H54 (cell line): ENCODE measurements around the gene ADCY5.

Experiments used
- DNase-seq: peaks from one replicate; pipeline ENCODE4 v3.0.0; 2011; ENCODE audit warnings: low spot score, mixed read lengths; ENCODE audit not compliant: insufficient read length
- FAIRE-seq: peaks from 3 replicates; lab custom pipeline; 2011; peaks lifted over from hg19 to GRCh38; lab: Jason Lieb, UNC
- POLR2A ChIP-seq: IDR thresholded peaks from 2 replicates; pipeline ENCODE4 v1.6.1; 2011; ENCODE audit warnings: low read depth, mild to moderate bottlenecking, low read length

ADCY5 gene

DNA sequence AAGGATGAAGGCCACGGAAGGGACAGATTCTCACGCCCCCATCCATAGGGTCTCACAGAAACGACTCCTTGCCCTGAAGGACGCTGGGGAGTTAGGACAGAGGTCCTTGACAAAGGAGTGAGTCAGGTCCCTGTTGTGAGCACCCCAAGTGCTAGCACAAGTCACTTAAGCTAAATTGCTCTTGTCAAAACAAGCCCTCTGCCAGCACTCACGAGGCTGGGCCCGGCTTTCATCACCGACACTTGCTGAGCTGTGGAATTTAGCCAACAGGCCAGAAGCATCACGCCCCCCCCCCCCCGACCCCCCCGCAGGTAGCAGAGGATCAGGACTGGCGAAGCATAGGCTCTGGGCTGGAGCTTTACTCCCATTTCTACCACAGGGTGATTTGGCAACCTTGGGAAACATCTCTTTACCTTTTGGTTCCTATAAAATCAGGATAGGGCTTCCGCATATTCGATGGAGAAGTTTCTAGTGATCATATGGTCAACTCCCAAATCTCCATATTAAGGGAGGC is 75.4 kb downstream of the ADCY5 start:
- no peak for TF ChIP-seq POLR2A
- DNase-seq (no peak), FAIRE-seq (no peak)

DNA sequence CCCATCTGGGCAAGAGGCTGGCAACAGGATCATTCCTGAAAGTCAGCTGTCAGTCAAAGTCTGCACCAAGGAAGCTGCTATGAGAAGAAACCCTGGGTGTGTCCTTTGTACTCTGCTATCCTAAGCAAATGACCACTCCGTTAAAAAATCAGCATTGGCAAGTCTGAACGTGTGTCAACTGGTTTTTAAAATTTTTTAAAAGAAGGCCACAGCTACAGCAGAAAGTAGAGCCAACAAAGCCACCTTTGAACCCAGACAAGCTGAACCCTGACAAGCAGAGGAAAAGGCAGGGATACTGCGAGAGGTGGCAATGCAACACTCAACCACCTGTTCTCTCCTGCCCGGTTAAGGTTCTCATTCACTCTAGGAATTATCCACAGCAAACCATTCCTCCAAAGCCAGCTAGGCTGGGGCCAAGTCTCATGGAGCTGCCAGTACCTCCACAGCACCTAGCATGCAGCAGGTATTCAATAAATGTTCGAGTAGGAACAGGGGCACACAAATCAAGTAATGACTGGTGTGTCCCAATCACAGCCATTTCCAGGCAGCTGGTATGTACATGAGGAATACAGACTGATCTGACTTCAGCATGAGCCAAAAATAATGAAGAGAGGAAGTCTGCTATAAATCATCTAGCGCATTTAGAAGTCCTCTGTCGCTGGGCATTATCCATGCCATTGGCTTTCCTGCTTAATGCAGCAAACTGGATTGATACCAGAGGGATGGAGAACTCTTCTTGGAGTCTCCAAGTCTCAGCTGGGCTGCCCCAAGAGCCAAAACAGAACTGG is 76.0 kb downstream of the ADCY5 start:
- FAIRE-seq (no peak), DNase-seq (no peak)
- TF ChIP-seq POLR2A: no peak

DNA sequence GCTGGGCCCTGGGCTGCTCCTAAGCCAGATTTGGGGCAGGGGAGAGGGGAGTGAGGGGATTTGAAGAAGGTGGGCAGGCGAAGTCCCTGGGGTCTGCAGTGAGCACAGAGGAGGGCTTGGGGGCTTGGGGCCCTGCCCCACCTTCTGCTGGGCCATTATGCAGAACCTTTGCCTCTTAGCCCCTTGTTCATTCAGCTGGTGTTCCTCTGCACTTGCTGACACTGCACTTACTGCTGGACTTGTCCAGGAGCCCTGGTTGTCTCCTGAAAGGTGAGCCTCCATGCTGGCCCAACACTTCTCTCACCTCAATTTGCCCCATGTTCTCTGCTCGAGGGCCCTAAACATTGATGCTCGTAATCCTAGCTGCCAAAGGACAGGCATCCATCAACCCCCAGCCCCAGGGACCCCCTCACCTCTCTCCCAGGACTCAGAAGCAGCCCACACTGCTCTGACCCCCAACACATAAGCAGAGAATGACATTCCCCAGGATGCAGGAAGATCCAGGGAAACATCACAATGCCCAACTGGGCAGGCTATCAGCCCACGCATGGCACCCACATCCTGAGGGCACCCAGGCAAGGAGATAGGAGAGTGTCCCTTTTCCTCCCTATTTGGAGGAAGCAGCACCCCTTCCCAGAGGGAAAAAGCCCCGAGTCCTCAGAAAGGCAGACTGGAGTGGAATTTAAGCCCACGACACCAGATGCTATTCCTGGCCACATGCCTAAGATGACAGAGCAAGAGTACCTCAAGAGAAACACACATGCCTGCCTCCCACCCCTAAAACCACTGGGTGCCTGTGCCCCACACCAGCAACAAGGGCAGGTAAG is 76.8 kb downstream of the ADCY5 start:
- DNase-seq: no peak
- no peak for TF ChIP-seq POLR2A
- no peak for FAIRE-seq

DNA sequence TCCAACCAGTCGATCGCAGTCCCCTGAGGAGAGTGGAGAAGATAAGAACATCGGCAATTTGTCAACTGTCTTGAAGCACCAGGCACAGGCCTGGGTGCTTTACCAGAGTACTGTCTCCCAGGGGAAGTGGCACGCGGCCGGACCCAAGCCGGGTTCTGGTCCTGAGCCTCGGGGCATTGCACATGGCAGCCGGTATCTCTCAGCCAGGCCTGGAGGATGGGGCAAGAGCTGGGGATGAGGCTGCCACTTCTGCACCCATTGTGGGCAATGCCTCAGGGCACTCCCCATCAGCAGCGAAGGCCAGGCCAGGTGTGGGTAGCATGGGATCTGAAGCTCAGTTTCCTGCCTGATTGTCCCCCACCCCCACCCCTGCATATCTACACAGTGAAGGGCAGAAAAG is 77.5 kb downstream of the ADCY5 start:
- FAIRE-seq (no peak), DNase-seq (no peak)
- no peak for TF ChIP-seq POLR2A

DNA sequence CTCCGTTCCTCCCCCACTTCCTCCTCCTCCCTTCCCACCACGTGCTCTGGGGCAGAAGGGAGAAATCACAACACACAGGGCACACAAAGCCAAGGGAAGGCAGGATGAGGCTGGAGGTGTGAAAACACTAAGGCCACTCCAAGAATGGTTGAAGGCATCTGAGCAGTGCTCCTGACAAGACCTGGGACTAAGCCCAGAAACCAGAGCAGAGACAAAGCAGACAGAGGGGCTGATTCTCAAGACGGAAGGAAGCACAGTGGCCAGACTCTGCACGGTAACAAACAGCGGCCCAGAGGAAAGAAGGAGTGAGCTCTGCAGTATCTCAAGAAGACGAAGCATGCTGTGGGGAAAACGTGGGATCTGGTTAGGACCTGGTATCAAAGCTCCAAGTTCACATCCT is 78.1 kb downstream of the ADCY5 start:
- FAIRE-seq: no peak
- TF ChIP-seq POLR2A: no peak
- no peak for DNase-seq

DNA sequence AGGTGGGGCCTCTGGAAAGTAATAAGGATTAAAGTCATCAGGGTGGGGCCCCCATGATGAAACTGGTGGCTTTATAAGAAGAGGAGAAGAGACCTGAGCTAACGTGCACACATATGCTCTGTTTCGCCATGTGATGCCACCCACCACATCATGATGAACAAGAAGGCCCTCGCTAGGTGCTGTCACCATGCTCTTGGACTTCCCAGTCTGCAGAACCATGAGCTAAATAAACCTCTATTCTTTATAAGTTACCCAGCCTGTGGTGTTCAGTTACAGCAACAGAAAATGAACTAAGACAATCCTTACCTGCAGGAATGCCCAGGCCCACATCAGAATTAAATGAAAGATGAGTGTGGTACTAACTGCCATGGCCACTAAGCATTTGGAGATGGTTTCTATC is 79.8 kb downstream of the ADCY5 start:
- no peak for TF ChIP-seq POLR2A
- FAIRE-seq (no peak), DNase-seq (no peak)

DNA sequence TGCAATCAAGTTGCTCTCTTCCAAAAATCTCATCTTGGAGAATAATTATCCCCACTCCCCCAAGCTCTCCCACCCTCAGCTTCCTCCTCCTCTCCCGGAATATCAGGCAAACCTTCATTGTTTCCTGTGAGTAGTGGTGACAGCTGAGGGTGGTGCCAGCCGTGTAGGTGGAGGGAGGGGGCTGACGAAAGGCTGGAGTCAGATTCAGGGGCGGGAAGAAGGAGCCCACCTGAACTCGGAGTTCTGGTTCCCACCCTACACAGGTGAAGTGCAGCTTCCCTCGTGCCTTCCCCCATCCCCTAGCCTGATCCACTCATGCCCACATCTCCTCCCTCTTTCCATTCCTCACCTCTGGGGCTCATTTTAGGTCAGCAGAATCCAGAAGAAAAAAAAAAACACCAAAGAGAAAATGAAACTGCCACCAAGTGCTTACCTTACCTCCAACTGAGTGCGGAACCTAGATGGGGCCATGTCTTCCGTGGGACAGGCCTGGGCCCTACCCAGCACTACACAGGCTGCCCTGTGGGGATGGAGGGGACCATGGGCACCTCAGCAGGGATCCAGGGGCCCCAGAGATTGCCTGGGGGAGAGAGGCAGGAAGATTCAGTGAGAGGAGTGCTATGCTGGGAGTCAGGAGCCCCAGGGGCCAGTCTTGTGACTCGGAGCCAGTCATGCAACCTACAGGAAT is 81.3 kb downstream of the ADCY5 start:
- DNase-seq (no peak), FAIRE-seq (no peak)
- TF ChIP-seq POLR2A: no peak

DNA sequence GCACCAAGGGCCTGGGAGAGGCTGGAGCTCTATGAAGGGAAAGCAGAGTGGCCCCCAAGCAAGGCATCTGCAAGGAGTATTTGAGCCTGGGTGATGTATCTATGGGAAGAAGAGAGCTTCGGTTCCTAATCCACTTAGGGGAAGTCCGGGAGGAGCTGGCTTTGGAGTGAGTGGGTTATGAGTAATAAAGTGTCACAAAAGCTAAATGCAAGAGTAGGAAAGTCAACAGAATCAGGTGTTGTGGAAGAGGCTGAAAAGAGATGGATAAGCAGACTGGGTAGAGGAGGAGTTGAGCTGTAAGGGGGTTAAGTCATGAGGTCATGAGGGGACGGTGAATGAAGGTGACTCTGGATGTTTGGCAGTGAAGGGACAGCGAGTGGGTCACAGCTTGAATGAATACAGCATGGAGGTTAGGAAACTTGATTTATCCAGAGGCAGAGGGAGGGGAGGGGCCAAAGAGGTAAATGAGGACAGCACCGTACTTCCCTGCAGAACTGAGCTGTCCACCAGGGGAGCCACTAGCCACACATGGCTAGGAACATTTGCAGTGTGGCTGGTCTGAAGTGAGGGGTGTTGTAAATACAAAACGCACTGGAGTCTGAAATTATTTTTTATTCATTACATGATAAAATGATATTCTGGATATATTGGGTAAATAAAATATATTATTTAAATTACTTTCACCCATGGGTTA is 83.3 kb downstream of the ADCY5 start:
- DNase-seq (peak; percentile 63), FAIRE-seq (no peak)
- TF ChIP-seq POLR2A: no peak

DNA sequence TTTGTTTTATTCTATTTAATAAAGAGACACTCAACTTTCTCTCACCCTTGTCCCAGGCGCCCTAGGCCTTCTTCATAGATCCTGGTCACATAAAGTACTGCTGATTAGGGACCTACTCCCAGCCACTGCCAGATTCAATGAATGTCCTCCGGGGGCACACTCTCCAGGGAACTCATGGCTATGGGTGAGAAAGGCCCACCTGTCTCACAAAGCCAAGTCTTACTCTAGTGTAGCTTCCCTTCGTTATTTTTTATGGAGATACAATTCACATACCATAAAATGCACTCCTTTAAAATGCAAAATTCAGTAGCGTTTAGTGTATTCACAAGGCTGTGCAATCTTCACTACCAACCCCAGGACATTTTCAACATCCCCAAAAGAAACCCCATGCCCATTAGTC is 87.8 kb downstream of the ADCY5 start:
- no peak for FAIRE-seq
- no peak for TF ChIP-seq POLR2A
- DNase-seq: no peak

DNA sequence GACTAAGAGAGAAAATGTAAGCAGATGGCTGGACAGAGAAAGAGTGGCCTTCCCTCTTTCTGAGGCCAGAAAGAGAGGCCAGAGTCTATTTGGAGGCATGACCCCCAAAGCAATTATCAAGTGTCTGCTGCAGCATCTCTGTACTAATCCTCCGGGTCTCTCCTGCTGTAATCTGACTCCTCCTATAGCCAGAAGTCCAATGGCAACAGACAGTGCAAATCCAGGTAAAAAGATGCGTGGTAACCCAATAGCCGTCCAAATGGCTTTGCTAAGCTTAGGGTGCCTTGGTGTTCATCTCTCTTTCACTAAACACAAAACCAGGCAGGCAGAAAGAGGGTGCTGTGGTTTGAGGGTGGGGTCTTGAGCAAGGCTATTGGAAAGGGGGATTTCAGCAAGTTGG is 91.6 kb downstream of the ADCY5 start:
- no peak for TF ChIP-seq POLR2A
- FAIRE-seq (no peak), DNase-seq (no peak)

DNA sequence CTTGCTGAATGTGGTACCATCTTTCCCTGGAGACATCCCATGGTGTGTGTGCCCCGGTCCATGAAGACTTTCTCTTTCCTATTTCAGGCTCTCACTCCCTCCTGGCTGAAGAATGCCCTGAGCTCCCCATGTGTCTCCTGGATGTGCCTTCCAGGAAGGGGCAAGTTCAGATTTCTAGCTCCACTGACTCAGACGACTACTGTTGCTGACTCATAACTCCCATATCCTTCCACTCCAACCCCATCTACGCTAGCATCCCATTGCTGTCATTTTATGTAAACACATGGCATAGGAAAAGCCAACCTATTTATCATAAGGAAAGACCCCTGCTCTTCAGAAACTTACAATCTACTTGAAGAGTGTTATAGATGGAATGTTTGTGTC is 95.0 kb downstream of the ADCY5 start:
- no peak for TF ChIP-seq POLR2A
- DNase-seq (peak; percentile 66), FAIRE-seq (peak; percentile 83)

DNA sequence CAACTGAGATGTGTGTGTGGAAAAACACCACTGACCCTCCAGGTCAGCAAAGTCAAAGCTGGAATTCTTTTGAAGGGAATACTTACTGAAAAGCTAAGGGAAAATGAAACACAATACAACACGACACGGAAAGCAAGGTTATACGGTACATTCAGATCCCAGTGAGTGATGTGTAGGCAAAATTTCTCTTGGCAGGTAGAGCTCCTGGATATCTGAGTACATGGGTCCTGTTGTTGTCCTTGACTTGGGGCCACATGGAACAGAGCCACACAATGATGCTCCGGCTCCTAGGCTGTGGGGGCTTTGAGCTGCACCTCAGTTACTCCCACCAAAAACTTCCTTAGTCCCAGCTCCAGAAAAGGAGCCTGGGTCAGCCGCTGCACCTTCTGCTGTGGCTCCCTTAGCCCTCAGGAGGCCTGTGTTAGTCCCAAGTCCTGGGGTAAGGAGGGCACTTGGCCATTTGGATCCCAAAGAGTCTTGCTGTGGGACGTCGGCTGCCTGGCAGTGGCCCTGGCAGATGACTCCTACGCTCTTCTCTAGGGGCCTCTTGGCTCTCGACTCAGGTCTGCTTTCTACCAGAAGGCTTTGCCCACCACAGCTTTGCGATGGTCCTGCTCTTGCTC is 95.6 kb downstream of the ADCY5 start:
- DNase-seq (no peak), FAIRE-seq (no peak)
- TF ChIP-seq POLR2A: no peak

DNA sequence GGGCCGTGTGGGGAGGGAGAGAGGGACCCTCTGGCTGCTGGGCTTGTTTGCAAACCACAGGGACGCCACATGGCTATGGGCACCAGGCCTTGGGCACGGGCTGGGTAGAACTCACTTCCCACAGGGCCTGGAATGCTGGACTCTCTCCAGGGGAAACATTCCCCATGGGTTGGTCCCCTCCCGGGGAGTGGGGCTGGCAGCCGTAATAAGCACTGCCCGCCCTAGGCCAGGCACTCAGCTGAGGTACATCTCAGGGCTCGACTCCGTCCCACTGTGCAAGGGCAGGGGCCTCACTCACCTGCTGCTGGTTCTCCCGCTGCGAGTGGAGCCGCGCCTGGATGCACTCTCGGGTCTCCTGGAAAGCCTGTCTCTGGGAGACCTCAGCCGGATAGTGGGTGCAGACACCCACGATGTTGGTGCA is 96.7 kb downstream of the ADCY5 start:
- FAIRE-seq (no peak), DNase-seq (peak; percentile 33)
- no peak for TF ChIP-seq POLR2A
